ENCODE measurements around the gene NR1D2. TPM values are rescaled to one million over a fixed set of nuclear protein-coding genes. Genes with fewer than 3 reads are reported as not detected.

The NR1D2 gene
- total and polyA plus RNA-seq, 2 donors from 2014 or later, result 7.1 to 49.3 TPM

DNA sequence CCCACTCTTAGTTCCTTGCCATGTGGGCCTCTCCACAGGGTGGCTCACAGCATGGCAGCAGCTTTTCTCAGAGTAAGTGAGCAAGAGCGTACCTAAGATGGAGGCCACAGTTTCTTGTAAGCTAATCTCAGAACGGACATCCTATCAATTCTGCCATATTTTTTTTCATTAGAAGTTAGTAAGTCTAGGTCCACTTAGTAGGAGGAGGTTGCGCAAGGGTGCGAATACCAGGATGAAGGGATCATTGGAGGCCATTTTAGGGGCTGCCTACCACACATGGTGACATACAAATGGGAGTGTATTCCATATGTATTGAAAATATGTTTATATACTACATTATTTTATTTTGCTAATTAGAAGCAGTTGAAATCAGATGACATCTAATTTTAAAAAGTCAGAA lies 31.5 kb downstream of the NR1D2 start:
- no peak overlapping the region for H3K27ac ChIP-seq (ENCODE audit: low read depth in 2 of 2, low read length in 2 of 2)
- H3K4me1 ChIP-seq (ENCODE audit: control insufficient read depth in 2 of 3, insufficient read depth in 2 of 3, low read depth in 1 of 3, low read length in 3 of 3), result no peaks in the 10 kb centered on the region
- H3K27me3 ChIP-seq (ENCODE audit: control insufficient read depth, insufficient read depth, low read length), result no peaks in the 10 kb centered on the region
- TF ChIP-seq, protein P1, sequence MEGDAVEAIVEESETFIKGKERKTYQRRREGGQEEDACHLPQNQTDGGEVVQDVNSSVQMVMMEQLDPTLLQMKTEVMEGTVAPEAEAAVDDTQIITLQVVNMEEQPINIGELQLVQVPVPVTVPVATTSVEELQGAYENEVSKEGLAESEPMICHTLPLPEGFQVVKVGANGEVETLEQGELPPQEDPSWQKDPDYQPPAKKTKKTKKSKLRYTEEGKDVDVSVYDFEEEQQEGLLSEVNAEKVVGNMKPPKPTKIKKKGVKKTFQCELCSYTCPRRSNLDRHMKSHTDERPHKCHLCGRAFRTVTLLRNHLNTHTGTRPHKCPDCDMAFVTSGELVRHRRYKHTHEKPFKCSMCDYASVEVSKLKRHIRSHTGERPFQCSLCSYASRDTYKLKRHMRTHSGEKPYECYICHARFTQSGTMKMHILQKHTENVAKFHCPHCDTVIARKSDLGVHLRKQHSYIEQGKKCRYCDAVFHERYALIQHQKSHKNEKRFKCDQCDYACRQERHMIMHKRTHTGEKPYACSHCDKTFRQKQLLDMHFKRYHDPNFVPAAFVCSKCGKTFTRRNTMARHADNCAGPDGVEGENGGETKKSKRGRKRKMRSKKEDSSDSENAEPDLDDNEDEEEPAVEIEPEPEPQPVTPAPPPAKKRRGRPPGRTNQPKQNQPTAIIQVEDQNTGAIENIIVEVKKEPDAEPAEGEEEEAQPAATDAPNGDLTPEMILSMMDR (IDR thresholded peaks at IDR 0.05; ENCODE audit: borderline replicate concordance, extremely low read depth, insufficient read depth), result no peak
- FAIRE-seq, result no peak
- H3K4me3 ChIP-seq (ENCODE audit: low read length in 3 of 3), result no peak overlapping the region
- H3K36me3 ChIP-seq (ENCODE audit: control insufficient read depth in 2 of 3, insufficient read depth in 3 of 3, low read length in 3 of 3), result peaks cover 0 to 27% (median 18%) of the 10 kb centered on the region in 3 donors
- no peak for DNase-seq
- H3K9me3 ChIP-seq (ENCODE audit: control insufficient read depth in 2 of 3, insufficient read depth in 1 of 3, low read length in 3 of 3), result peaks cover 0 to 7% (median 0%) of the 10 kb centered on the region in 3 donors
- intact Hi-C loops (cut with DNase I), result no loop called here
- H3K9ac ChIP-seq (ENCODE audit: low read length in 3 of 3), result no peak overlapping the region

DNA sequence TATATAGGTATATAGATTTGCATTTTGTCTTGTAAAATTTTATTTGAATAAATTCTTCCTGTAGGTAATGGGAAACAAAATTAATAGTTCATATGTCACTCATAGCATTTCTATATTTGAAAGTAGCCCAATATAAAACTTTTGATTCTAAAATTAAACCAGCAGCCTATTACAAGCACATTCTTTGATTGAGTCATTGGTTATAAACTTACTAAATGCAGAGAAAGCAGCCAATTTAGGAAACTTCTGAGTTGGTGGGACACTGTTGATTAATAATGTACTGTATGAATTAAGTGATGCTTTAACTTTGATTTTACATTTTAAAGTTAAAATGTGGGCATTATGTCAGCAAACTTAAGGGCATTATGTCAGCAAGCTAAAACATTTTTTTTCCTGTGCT lies 34.5 kb downstream of the NR1D2 start:
- H3K9me3 ChIP-seq (ENCODE audit: control insufficient read depth in 2 of 3, insufficient read depth in 1 of 3, low read length in 3 of 3), result peaks cover 0 to 7% (median 0%) of the 10 kb centered on the region in 3 donors
- no peak overlapping the region for H3K27ac ChIP-seq (ENCODE audit: low read depth in 2 of 2, low read length in 2 of 2)
- intact Hi-C loops (cut with DNase I), result no loop called here
- H3K9ac ChIP-seq (ENCODE audit: low read length in 3 of 3), result no peak overlapping the region
- FAIRE-seq, result peak; percentile 39
- no peak for DNase-seq
- H3K4me1 ChIP-seq (ENCODE audit: control insufficient read depth in 2 of 3, insufficient read depth in 2 of 3, low read depth in 1 of 3, low read length in 3 of 3), result no peaks in the 10 kb centered on the region
- no peak overlapping the region for H3K4me3 ChIP-seq (ENCODE audit: low read length in 3 of 3)
- H3K27me3 ChIP-seq (ENCODE audit: control insufficient read depth, insufficient read depth, low read length), result no peaks in the 10 kb centered on the region
- peaks cover 0 to 18% (median 11%) of the 10 kb centered on the region in 3 donors for H3K36me3 ChIP-seq (ENCODE audit: control insufficient read depth in 2 of 3, insufficient read depth in 3 of 3, low read length in 3 of 3)
- TF ChIP-seq, protein P1 (IDR thresholded peaks at IDR 0.05; ENCODE audit: borderline replicate concordance, extremely low read depth, insufficient read depth), result no peak

DNA sequence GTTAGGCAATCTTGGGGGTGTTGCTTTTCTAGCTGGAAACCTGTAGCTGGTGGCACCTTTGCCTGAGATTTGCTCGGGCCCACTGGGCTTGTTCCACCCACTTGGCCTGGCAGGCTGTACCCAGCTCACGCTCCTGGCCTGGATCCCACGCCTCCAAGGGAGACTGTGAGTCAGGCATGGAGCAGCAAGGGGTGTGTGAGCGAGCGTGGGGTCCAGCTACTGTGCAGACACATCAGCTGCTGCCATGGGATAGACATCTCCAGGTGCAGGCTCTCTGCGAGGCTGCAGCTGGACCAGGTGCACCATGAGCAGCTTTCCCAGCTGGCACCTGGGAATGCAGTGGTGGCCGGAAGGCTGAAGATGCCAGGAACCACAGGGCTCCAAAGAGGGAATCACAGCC lies 36.0 kb downstream of the NR1D2 start:
- intact Hi-C loops (cut with DNase I), result no loop called here
- DNase-seq (no peak), FAIRE-seq (no peak)

More for the DNA sequence above, 36.0 kb downstream of the NR1D2 start:
- Histone ChIP-seq H3K27ac (ENCODE audit: low read depth in 2 of 2, low read length in 2 of 2) (no peak overlapping the region), H3K36me3 (ENCODE audit: control insufficient read depth in 2 of 3, insufficient read depth in 3 of 3, low read length in 3 of 3) (peaks cover 0 to 17% (median 7%) of the 10 kb centered on the region in 3 donors), H3K4me1 (ENCODE audit: control insufficient read depth in 2 of 3, insufficient read depth in 2 of 3, low read depth in 1 of 3, low read length in 3 of 3) (no peaks in the 10 kb centered on the region), H3K9me3 (ENCODE audit: control insufficient read depth in 2 of 3, insufficient read depth in 1 of 3, low read length in 3 of 3) (peaks cover 0 to 4% (median 0%) of the 10 kb centered on the region in 3 donors), H3K9ac (ENCODE audit: low read length in 3 of 3) (no peak overlapping the region), H3K4me3 (ENCODE audit: low read length in 3 of 3) (no peak overlapping the region), H3K27me3 (ENCODE audit: control insufficient read depth, insufficient read depth, low read length) (no peaks in the 10 kb centered on the region)
- TF ChIP-seq, protein P1 (IDR thresholded peaks at IDR 0.05; ENCODE audit: borderline replicate concordance, extremely low read depth, insufficient read depth), result no peak
